DOHH2 (cell line): ENCODE data around the gene CALN1.

ENCODE experiments used
- H3F3A ChIP-seq: fragments of 200-600 bp; sonication (generic), shearing (Covaris generic); 2 replicates; pipeline ENCODE4 v1.6.0; 2016; ENCODE audit warnings: antibody characterized with exemption, mild to moderate bottlenecking; ENCODE audit not compliant: control insufficient read depth, insufficient read depth
- H3K27ac ChIP-seq: fragments of 200-600 bp; sonication (generic); 2 replicates; pipeline ENCODE4 v1.5.1; 2014; ENCODE audit warnings: low read depth, mild to moderate bottlenecking, low read length, moderate library complexity
- H3K27me3 ChIP-seq: fragments of 200-600 bp; sonication (generic); 2 replicates; pipeline ENCODE4 v1.6.1; 2014; ENCODE audit warnings: mild to moderate bottlenecking, low read length, mixed read lengths; ENCODE audit not compliant: control insufficient read depth
- H3K36me3 ChIP-seq: fragments of 200-600 bp; sonication (generic); 2 replicates; pipeline ENCODE4 v1.6.1; 2014; ENCODE audit warnings: mild to moderate bottlenecking, low read length, moderate library complexity, mixed read lengths; ENCODE audit not compliant: control insufficient read depth
- H3K4me1 ChIP-seq: fragments of 200-600 bp; sonication (generic); 2 replicates; pipeline ENCODE4 v1.6.1; 2014; ENCODE audit warnings: mild to moderate bottlenecking, low read length, mixed read lengths; ENCODE audit not compliant: control insufficient read depth
- H3K4me2 ChIP-seq: fragments of 200-600 bp; sonication (generic); 2 replicates; pipeline ENCODE4 v1.6.0; 2014; ENCODE audit warnings: mild to moderate bottlenecking, low read length, moderate library complexity
- H3K4me3 ChIP-seq: fragments of 200-600 bp; sonication (generic); 2 replicates; pipeline ENCODE4 v1.5.1; 2014; ENCODE audit warnings: mild to moderate bottlenecking, low read length, mixed read lengths
- H3K79me2 ChIP-seq: fragments of 200-600 bp; sonication (generic); 2 replicates; pipeline ENCODE4 v1.6.1; 2014; ENCODE audit warnings: mild to moderate bottlenecking, low read length, mixed read lengths; ENCODE audit not compliant: control insufficient read depth
- H3K9me2 ChIP-seq: fragments of 200-600 bp; sonication (generic); replicated peaks from 2 replicates; pipeline ENCODE4 v1.6.1; 2014; ENCODE audit warnings: mild to moderate bottlenecking, low read length, mixed read lengths; ENCODE audit not compliant: control insufficient read depth
- H3K9me3 ChIP-seq: fragments of 200-600 bp; sonication (generic); 2 replicates; pipeline ENCODE4 v1.6.1; 2014; ENCODE audit warnings: antibody characterized with exemption, low read length, mixed read lengths; ENCODE audit not compliant: control insufficient read depth, insufficient read depth
- H4K20me1 ChIP-seq: fragments of 200-600 bp; sonication (generic); 2 replicates; pipeline ENCODE4 v1.6.0; 2014; ENCODE audit warnings: low read depth, mild to moderate bottlenecking, antibody characterized with exemption, low read length, moderate library complexity; ENCODE audit not compliant: control insufficient read depth, insufficient read depth
- CTCF ChIP-seq: fragments of 200-600 bp; sonication (generic); IDR thresholded peaks from one replicate; pipeline ENCODE4 v1.5.1; 2014; ENCODE audit warnings: antibody characterized with exemption, mild to moderate bottlenecking, low read depth, low read length; ENCODE audit not compliant: poor library complexity, severe bottlenecking
- EZH2phosphoT487 ChIP-seq: fragments of 200-600 bp; sonication (generic); IDR thresholded peaks from 2 replicates; pipeline ENCODE4 v1.6.1; 2017; ENCODE audit warnings: borderline replicate concordance, mild to moderate bottlenecking, antibody characterized with exemption, low read length, moderate library complexity, mixed read lengths

The CALN1 gene

GRCh38 chr7:71905821-71906220 lies 506.3 kb downstream of the CALN1 start:
- no peaks in the 10 kb centered on the region for H3K4me1 ChIP-seq
- H3K36me3 ChIP-seq, result no peaks in the 10 kb centered on the region
- no peaks in the 10 kb centered on the region for H3K9me2 ChIP-seq
- no peaks in the 10 kb centered on the region for H3F3A ChIP-seq
- H3K4me3 ChIP-seq, result no peak overlapping the region
- no peaks in the 10 kb centered on the region for H3K79me2 ChIP-seq
- H3K9me3 ChIP-seq, result peaks cover 5% of the 10 kb centered on the region; the same call in 1 of the 2 replicates
- H3K4me2 ChIP-seq, result no peak overlapping the region
- H4K20me1 ChIP-seq, result no peaks in the 10 kb centered on the region
- H3K27me3 ChIP-seq, result no peaks in the 10 kb centered on the region
- H3K27ac ChIP-seq, result no peak overlapping the region
- no peak for TF ChIP-seq CTCF
- TF ChIP-seq EZH2phosphoT487, result no peak

- Histone ChIP-seq H3K27ac (no peak overlapping the region), H3K9me2 (no peaks in the 10 kb centered on the region), H3K27me3 (no peaks in the 10 kb centered on the region), H3K4me1 (no peaks in the 10 kb centered on the region), H3K4me2 (no peak overlapping the region), H3F3A (no peaks in the 10 kb centered on the region), H3K79me2 (no peaks in the 10 kb centered on the region), H3K36me3 (no peaks in the 10 kb centered on the region), H4K20me1 (no peaks in the 10 kb centered on the region), H3K9me3 (peaks cover 3% of the 10 kb centered on the region; the same call in 1 of the 2 replicates), H3K4me3 (no peak overlapping the region)
- TF ChIP-seq CTCF (no peak), EZH2phosphoT487 (no peak)
Observed at GRCh38 chr7:71904484-71904883, 507.7 kb downstream of the CALN1 start.

GRCh38 chr7:71900556-71900955 lies 511.6 kb downstream of the CALN1 start:
- TF ChIP-seq EZH2phosphoT487 (no peak), CTCF (no peak)

GRCh38 chr7:71896535-71896934 lies 515.6 kb downstream of the CALN1 start:
- Histone ChIP-seq H3K9me2 (no peaks in the 10 kb centered on the region), H3K4me2 (no peak overlapping the region), H3K27ac (no peak overlapping the region), H4K20me1 (no peaks in the 10 kb centered on the region), H3K27me3 (no peaks in the 10 kb centered on the region), H3F3A (no peaks in the 10 kb centered on the region), H3K9me3 (no peaks in the 10 kb centered on the region), H3K4me1 (no peaks in the 10 kb centered on the region), H3K79me2 (no peaks in the 10 kb centered on the region), H3K36me3 (no peaks in the 10 kb centered on the region), H3K4me3 (no peak overlapping the region)
- no peak for TF ChIP-seq CTCF
- no peak for TF ChIP-seq EZH2phosphoT487

More at GRCh38 chr7:71900556-71900955, 511.6 kb downstream of the CALN1 start:
- Histone ChIP-seq H3K27me3 (no peaks in the 10 kb centered on the region), H3K79me2 (no peaks in the 10 kb centered on the region), H4K20me1 (no peaks in the 10 kb centered on the region), H3K4me2 (no peak overlapping the region), H3F3A (no peaks in the 10 kb centered on the region), H3K36me3 (no peaks in the 10 kb centered on the region), H3K27ac (no peak overlapping the region), H3K9me3 (no peaks in the 10 kb centered on the region), H3K9me2 (no peaks in the 10 kb centered on the region), H3K4me3 (no peak overlapping the region), H3K4me1 (no peaks in the 10 kb centered on the region)
